Hematopoietic multipotent progenitor cell (in vitro differentiated cells): ENCODE results near the gene ERCC3. TPM values are rescaled to one million over a fixed set of nuclear protein-coding genes. Genes with fewer than 3 reads are reported as not detected.
"Not testable (repeated sequence)": the region's sequence is repeated elsewhere in the genome, so short reads cannot be mapped to it uniquely, and the experiment has no call there.

Experiments
- DNase-seq, 3 donors: peaks; one replicate each; pipeline ENCODE4 v3.0.0-alpha.2; 2011 to 2015; ENCODE audit warnings: low read depth in 2 of 3, low spot score in 2 of 3
- total RNA-seq: library from RNA; depleted of rRNA; stranded (reverse); fragments of >200 nt; gene quantifications from one replicate; pipeline ENCODE4 v1.2.3, GENCODE V29; 2012

ERCC3 gene
- total RNA-seq, 1 donor: 49.8 TPM

DNA sequence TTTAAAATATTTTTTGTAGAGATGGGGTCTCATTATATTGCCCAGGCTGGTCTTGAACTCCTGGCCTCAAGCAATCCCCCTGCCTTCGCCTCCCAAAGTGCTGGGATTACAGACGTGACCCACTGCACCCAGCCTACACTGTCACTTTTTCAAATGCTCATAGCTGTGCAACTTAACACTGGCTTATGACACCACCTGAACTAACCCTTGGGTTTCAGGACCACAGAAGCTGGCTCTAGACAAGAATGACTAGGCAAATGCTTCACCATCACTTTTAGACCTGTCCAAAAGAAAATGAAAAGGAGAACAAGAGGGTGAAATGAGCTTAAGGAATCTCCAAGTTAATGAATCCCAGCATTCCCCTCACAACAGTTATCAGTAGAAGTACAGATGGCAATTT is 13.3 kb downstream of the ERCC3 start:
- no peak for DNase-seq

DNA sequence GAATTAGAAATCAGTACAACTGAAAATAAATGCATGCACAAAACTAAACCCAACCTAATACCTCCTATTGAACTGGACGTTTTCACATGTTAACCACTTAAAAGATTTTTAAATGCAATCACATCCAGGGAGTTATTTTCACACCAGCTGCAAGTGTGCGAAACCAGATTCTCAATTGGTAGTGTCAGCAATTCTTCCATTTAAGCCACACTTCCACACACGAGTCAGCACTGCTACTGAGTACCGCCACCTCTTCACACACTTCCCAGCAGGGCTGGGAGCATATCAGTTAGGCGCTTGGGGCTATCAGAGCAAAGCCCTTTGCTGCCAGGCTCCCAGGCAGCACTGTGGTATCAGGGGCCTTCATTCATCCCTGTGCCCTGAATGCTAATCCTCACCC is 14.2 kb downstream of the ERCC3 start:
- DNase-seq: no peak

- DNase-seq: no peak
Measured at GRCh38 chr2:127278959-127279358, 15.0 kb downstream of the ERCC3 start.

DNA sequence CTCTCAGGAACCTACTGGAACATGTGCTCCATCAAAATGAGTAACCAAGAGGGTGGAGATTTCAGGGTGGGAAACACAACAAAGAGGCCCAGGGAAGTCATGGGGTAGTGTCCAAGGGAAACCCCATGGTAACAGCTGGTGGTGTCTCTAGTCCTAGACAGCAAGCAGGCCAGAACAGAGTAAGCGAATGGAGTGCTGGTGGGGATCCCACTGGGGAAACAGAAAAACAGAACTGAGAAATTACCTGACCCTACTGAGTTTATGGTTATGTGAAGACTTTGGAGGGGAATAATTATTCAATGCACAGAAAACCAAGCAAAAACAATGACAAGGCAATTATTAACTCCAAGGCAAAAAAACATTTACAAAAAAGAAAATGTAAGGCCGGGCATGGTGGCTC is 16.9 kb downstream of the ERCC3 start:
- no peak for DNase-seq

DNA sequence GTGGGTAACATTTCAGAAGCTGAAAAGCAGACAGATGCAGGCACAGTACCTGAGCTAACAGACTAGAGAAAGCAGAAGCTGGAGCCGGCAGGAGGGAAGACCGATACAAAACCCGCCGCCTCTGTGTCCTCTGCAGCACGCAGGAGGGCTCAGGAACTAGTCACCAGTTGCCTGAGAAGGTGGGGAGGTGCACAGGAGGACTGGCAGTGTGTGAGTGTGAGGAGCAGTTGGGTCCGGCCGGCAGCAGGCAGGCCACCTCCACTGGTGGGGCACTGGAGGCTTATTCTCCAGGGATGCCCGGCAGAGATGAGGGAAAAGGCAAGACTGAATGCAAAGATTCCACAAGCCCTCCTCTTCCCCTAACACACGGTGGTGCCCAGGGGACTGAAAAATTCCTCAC is 18.2 kb downstream of the ERCC3 start:
- no peak for DNase-seq

GRCh38 chr2:127275356-127275755 is 18.6 kb downstream of the ERCC3 start:
- DNase-seq: no peak

DNA sequence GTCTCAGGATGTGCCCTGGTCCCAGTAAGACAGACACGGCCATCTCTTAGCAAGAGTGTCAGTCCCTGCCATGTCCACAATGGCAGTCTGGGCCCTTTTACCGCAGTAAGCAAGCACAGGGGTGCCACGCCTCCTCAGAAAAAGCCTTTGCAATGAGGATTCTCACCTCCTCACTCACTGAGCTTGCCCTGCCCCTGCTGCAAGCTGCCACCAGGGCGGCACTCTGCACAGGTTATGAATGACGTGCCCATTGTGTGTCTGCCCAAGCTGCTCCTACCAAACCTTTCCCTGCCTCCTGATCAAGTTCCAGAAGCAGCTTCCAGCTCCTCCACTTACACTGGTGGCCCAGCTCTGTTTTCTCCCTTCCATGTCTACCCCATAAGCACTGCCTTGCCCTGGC is 23.3 kb downstream of the ERCC3 start:
- no peak for DNase-seq

DNA sequence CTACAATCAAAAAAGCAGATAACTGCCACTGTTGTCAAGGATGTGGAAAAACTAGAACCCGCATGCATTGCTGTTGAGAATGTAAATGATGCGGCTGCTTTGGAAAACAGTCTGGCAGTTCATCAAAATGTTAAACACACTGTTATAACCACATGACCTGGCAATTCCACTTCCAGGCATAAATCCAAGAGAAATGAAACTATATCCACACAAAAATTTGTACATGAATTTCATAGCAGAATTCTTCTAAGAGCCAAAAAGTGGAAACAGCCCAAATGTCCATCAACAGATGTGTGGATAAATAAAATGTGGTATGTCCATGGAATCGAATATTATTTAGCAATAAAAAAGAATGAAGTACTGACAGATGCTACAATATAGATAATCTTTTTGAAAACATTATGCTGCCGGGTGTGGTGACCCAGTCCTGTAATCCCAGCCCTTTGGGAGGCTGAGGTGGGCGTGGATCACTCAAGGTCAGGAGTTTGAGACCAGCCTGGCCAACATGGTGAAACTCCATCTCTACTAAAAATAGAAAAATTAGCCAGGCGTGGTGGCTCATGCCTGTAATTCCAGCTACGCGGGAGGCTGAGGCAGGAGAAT is 32.0 kb downstream of the ERCC3 start:
- DNase-seq: no peak

- DNase-seq: no peak
Measured at GRCh38 chr2:127259355-127259754, 34.6 kb downstream of the ERCC3 start.

GRCh38 chr2:127256866-127257265 is 37.1 kb downstream of the ERCC3 start:
- DNase-seq: no peak

DNA sequence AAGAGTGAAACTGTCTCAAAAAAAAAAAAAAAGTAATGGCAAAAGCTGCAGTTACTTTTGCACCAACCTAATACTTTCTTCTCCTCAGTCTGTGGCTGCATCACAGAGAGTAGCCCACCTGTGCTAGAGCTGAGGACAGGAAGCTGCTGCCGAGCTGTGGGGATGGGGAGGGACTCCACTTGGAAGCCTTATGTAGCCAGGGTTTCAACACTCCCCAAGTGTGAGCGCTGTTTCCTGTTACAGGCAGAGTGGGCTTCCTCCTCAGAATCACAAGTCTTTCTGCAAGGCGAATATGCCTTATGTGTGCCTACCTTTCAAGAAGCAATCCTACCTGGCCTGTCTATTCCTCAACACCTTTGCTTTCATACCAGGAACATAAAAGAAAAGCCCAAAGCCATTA is 37.6 kb downstream of the ERCC3 start:
- no peak for DNase-seq

DNA sequence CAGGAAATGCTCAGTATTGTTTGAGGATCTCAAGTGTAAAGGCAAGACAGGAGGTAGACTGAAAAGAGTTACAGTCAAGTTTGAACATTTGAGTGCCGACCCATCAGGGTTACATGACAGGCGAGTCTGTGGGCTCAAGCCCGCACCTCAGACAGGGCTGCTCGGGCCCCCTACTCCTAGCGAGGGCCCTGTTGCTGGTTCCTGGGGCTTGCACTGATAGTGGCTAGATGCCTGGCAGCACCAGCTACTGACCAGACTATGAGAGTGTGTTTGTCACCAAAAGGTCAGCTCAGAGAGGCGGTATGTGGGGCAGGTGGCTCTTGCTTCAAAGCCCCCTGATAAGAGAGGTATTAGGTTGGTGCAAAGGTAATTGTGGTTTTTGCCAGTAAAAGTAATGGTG is 38.2 kb downstream of the ERCC3 start:
- DNase-seq: no peak

GRCh38 chr2:127255146-127255545 is 38.8 kb downstream of the ERCC3 start:
- DNase-seq: no peak

DNA sequence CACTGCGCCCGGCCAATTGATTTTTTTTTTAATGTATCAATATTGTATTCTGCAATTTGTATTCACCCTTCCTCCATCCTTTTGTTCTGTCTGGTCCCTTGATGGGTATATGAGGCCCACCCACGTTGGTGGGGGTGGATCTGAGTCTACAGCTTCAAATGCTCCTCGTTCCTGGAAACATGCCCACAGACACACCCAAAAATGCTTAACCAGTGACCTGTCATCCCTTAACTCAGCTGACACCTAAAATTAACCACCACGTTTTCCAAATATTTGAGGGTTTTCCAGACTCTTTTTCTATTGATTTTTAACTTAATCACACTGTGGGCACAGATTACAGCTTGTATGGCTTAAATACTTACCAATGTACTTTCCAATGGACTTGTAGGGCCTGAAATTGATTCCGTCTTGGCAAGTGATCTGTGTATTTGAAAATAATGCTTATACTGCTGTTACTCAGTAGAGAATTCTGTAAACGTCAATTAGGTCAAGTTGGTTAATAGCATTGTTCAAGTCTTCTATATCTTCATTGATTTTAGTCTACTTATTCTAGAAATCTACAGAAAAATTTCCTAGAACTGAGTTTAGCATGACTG is 39.5 kb downstream of the ERCC3 start:
- no peak for DNase-seq

DNA sequence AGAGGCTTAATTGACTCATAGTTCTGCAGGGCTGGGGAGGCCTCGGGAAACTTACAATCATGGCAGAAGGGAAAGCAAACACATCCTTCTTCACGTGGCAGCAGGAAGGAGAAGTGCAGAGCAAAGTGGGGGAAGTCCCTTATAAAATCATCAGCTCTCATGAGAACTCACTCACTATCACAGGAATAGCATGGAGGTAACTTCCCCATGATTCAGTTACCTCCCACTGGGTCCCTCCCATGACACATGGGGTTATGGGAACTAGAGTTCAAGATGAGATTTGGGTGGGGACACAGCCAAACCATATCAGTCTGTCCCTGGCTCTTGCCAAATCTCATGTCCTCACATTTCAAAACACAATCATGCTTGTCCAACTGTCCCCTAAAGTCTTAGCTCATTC is 52.8 kb downstream of the ERCC3 start:
- not testable (repeated sequence) for DNase-seq

DNA sequence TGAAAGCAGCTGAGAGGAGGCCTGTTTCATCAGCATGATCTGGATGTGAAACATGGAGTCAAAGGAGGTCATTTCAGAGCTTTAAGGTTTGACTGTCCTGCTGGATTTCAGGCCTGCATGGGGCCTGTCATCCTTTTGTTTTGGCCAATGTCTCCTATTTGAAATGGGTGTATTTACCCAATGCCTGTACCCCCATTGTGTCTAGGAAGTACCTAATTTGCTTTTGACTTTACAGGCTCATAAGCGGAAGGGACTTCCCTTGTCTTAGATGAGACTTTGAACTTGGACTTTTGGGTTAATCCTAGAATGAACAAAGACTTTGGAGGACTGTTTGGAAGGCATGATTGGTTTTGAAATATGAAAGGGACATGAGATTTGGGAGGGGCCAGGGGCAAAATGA is 54.5 kb downstream of the ERCC3 start:
- DNase-seq: no peak

DNA sequence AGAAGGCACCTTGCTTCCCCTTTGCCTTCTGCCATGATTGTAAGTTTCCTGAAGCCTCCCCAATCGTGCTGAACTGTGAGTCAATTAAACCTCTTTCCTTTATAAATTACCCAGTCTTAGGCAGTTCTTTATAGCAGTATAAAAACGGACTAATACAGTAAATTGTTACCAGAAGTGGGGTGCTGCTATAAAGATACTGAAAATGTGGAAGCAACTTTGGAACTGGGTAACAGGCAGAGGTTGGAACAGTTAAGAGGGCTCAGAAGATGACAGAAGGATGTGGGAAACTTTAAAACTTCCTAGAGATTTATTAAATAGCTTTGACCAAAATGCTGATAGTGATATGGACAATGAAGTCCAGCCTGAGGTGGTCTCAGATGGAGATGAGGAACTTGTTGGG is 56.2 kb downstream of the ERCC3 start:
- DNase-seq: not testable (repeated sequence)

GRCh38 chr2:127235082-127235702 is 58.8 kb downstream of the ERCC3 start:
- no peak for DNase-seq

GRCh38 chr2:127233710-127234109 is 60.2 kb downstream of the ERCC3 start:
- no peak for DNase-seq

DNA sequence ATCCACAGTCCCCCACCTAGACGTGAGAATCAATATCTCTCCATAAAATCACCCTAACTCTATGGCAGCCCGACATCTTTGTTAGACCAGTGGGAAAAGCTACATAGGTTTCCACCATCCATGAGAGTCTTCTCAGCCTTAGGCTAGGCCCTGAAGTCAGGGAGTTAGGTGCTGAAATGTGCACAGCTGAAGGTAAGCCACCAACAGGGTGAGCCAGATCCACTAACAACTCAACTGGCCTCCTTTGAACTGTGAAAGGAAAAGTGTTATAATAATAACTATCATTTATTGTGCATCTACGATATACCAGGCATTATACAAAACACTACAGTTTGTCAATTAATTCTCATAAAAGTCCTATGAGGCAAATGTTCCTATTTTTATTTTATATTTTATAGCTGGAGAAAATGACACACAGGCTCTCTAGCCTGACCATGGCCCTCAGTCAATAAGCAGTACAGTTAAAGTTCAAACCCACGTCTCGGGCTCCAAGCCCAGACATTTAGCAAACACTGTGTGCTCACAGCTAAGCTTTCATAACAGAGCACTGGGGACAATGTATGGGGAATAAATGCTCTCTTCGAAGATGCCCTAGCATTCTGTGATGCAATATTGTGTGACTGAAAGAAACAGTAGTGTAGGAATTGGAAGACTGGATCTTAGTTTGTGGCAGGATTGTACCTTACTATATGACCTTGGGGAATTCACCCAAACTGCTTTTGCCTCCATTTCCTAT is 62.6 kb downstream of the ERCC3 start:
- no peak for DNase-seq

DNA sequence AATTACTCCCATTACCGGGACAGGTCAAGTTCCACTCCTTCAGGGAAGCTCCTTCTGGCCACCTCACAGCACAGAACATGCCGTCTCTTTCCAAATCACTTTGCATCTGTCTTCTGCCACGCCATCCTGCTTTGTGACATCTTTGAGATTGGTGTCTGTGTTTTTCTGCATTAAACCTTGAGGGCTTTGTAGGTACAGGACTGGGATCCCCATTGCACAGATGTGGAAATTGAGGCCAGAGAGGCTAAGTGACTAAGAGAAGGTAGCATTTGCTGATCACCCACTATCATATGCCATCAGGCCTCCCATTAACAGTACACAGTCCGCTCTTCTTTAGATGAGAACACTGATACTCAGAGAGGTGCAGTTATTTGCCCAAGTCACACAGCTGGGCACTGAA is 64.4 kb downstream of the ERCC3 start:
- DNase-seq: no peak

DNA sequence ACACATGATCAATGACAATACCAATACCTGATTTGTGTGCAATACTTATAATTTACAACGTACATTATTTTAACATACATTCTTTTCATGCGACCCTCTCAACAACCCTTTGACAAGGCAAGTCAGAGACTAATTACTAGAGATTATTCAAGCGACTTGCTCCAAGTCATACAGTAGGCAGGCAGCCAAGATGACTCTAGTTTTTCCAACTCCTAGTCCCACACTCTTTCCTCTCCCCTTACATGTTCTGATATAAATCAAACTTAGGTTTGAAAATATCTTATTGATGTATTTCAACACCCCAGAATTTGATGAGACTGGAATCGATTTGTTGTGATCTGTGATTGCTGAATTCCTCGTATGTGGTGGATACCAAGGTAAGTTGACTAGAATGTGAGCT is 65.8 kb downstream of the ERCC3 start:
- no peak for DNase-seq
